Embryonic facial prominence (tissue), 1 donor: ENCODE measurements around the gene EGR4.

ENCODE experiments used
- DNase-seq: peaks from one replicate; pipeline ENCODE4 v3.0.0-alpha.2; 2016; ENCODE audit errors: extremely low spot score

Gene EGR4

DNA sequence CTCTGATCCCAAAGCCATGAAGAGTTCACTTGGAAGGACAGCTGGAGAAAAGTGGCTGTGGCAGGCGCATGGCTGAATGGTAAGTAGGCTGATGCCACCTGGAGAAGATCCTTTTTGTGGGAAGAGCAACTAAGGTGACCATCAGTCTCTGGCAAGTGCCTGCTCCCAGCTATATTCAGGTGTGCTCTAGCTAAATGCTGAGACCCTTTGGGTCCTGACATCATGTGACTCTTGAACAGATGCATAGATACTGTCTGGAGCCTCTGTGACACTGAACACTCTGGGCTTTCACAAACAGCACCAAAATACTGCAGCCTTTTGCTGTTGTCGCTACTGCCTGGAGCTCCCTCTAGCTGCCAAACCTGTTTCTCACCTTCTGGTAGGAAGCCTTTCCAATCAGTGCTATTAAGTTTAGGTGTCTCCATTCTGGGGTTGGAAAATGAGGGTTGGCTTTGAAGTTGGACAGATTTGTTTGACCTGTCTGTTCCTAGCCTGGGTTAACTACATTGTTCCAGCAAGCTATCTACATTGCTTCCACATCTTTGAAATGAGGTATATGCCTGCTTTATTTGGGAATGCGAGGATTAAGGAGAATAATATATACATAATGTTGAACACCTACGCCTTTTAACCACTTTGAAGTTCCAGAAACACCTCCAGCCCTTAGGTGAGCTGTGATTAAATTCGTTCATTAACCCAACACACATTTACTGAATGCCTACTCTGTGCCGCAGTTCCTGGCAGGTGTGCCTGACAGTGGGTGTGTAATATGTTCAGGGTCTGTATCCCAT is 3.1 kb downstream of the EGR4 start:
- DNase-seq, result no peak

DNA sequence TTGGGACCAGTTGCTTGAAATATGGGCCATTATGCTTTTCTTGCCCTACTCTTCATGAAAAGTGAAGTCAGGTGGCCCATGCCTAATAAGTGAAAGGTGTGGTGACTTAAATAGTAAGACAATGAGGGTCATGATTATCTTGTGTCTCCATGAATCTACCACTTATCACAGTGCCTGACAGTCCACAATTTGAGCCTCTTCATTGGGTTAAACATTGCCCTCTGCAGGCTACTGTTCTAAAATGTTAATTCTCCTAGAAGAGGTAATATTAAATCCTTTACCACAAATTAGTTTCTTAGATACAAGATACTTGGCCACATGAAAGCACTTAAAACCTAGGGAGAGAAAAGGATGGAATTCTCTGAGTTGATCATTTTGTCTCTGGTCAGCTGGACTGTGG is 4.0 kb downstream of the EGR4 start:
- DNase-seq, result no peak

DNA sequence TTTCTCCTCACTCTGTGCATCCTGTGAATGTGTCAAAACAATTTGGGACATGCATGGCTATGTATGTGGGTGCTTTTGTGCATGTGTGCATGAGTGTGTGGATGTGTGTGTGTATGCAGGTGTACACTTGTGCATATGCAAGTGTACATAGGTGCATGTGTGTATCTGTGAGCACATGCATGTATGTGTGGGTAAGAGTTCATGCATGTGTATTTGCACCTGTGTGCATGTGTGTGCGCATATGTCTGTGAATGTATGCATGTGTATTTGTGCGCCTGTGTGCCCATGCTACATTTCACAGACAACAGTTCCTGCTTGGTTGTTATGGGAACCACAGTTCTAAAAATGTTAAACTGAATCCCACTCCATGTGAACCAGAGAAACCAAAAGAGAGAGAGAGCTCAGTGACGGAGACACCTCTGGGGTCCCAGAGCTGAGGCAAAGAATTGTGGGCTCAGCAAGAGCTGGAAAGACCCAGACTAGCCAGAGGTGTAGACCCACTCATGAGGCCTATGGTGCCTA is 7.2 kb downstream of the EGR4 start:
- DNase-seq, result no peak

DNA sequence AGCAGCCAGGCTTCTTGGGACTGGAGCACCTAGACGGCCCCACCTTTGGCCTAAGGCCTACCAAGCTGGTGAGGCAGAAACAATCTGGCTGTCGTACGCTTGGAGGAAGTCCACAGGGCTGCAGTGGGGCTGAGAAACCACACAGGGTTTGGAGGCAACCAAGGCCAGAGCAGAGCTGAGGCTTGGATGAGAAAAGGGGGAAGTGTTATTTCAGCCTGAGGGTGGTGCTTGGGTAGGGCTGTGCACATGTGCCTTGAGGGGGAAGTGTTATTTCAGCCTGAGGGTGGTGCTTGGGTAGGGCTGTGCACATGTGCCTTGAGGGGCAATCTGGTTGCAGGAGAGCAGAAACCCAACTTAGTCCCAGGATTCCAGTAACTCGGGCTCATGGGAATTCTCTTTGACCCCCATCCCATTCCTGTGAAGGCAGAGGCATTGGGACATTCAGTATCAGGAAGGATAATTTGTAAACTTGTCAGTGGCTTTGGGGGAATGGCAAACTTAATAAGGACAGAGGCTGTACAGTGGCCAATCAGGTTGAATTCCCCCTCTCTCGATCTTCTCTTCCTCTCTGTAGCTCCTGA is 8.1 kb downstream of the EGR4 start:
- no peak for DNase-seq

DNA sequence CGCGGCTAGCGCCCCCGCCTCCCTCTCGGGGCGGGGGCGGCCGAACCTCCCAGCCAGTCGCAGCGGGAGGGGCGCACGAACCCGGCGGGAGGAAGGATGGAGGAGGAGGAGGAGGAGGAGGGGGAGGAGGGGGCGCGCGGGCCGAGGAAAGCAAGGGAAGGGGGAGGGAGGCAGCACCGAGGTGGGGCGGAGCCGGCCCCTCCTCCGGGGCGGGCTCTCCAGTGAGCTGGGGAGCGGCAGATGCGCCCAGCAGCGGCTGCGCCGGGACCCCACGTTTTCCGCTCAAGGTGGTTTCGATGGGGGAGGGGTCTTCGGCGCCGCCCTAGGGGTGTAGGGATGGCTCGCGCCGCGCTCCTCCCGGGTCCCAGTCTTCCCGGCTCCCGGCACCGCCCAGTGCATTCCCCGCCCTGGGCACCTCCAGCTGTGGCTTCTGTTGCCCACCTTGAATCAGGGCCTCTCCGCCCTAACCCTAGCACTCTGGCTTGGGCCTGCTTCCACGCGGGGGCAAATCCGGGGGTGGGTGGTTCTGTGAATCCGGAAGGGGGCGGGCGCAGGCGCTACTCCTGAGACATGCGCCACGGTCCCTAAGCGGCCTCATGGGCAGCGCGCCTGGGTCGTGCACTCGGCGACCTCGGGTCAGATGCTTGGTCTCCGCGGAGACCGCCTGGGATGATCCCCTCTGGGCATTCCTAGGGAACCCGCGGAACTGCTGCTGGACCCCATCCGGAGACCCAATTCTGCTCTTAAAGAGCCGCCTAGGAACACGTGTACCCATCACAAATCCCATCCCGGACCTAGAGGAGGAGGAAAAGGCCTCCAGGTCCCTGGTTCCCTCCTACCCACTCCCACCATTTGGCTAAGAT is 8.8 kb downstream of the EGR4 start, which contains the start of gene FBXO41:
Gene FBXO41 (minus strand): TSS at position 183 of the 863 bp plus-strand sequence. CDS start 14,848 bp downstream, outside the sequence.
- DNase-seq, result no peak

DNA sequence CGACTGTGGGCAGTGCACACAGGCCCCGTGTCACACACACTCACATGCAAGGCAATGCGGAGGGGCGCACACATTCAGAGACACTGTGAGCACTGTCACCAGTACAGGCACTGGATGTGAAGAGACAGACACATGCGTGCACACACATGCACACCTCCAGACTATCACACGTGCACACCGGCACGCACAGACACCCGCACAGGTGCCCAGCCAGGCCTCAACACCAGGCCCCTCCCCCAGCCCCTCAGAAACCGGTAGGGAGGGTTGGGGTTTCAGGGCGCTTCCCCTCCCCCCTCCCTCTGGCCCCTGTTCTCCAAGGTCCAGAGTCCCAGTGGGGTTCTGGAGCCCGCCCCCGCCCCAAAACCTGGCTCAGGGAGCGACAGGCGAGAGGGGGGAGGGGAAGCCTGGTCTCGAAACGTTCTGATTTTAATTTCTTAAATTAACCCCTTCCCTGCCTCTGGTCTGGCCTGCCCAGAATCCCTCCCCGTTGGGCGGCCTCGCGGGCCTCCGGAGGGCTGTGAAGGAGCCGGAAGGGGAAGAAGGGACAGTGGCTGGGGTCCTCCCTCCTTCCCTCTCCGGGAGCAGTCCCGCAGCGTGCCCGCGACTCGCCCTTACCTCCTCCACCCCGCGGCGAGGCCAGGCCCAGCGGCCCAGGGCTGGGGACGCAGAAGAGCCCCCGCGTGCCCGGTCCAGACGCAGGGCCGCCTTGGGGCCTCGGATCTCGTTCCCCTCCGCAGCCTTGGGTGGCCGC is 9.6 kb downstream of the EGR4 start:
- no peak for DNase-seq

DNA sequence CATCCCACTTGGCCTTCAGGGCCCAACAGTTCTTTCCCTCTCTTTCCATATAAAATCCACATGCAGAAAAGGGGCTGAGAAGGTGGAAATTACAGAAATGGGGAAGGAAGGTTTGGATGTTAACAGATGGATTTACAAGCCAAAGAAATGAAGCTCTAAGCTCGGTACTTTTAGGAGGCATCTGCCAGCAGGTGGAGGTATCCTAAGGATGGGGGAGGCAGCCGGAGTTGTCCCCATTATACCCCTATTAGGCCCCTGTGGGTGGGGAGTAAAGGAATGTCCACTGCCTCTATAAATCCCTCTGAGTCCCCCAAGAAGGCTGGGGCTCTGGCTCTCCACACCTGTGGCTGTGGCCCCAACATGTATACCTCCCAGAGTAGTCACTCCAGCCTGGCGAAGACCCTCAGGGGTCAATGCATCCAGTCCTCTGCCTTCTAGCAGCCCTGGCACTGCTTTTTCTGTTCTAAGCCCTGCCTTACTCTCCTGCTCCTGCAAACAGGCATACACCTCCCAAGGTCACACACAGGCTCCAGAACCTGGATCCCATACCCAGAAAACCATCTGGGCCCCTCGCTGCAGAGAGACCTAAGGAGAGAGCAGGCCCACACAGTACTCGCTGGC is 10.3 kb downstream of the EGR4 start:
- DNase-seq, result no peak

DNA sequence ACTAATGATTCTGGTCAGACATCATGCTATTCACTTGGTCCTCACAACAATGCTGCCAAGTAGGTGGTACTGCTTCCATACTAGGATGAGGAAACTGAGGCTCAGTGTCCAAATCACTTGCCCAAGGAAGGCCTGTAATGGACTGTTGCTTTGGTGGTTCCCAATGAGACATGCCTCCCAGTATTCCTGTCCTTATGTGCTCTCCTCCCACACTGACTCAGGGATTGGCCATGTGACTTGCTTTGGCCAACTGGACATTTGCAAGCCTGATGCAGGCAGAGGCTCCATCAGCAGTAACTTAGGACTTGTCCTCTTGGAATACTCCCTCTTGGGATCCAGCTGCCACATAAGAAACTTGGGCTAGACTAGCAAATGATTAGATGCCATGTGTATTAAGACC is 12.1 kb downstream of the EGR4 start:
- DNase-seq, result no peak

DNA sequence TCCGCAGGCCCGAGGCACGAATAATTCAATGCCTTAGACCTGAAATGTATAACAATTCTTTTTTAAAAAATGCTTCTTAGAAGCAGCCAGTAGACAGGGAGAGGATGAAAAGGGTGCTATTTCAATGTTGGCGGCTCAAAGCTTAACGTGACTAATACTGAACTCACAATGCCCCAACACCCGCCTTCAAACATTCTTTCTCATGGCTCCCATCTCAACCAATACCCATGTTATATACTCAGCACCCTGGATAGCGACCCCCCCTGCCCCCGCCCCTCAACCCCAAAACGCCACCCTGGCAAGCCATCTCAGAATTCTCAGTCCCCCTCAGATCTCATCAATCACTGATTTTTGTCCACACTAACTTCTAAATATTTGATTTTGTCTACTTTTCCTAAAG is 13.5 kb downstream of the EGR4 start:
- no peak for DNase-seq

DNA sequence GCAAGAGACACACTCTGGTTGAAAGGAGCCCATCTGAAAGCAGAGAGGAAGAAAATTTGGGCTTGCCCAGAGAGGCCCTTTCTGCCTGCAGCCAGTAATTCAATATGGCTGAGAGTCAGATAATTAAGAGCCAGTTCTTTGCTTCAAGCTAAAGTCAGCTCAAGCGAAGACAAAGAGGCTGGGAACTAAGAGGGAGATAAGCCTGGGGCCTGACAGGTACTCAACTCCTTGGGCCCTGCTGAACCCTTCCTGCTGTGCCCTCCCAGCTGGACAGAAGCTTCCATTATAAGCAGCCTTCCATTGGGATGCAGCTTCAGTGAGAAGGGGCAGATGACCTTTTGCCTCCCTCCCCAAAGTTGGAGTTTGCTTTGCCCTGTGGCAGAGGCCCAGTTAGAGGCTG is 21.1 kb downstream of the EGR4 start:
- no peak for DNase-seq

DNA sequence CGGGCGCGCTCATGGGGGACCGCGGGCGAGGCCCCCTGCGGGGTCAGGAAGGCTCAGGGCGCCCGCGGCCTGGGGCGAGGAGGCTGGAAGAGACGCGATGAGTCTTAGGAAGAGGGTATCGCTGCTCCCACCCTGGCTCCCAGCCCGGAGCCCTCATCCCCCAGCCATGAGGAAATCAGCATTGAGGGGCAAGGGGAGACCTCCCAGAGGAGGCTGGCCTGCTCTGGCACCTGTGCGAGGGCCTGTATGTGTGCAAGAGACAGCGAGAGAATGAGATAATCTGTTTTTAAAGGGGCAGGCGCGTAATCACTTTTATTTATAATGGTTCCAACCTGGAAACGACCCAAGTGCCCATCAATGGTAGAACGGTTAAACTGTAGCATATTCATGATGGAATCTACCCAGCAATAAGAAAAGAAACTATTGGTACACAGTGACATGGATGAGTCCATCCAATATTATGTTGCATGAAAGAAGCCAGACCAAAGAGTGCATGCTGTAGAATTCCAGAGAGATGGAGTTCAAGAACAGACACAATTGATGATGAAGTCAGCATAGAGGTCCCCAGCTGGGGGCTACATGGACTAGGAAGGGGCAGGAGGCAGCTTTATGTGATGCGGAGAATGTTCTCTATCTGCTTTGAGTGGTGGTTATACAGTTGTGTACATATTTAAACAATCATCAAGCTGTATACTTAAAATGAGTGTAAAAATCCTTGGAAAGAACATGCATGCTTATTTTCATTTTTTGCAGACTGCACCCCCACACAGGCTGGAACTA is 23.5 kb downstream of the EGR4 start:
- no peak for DNase-seq

DNA sequence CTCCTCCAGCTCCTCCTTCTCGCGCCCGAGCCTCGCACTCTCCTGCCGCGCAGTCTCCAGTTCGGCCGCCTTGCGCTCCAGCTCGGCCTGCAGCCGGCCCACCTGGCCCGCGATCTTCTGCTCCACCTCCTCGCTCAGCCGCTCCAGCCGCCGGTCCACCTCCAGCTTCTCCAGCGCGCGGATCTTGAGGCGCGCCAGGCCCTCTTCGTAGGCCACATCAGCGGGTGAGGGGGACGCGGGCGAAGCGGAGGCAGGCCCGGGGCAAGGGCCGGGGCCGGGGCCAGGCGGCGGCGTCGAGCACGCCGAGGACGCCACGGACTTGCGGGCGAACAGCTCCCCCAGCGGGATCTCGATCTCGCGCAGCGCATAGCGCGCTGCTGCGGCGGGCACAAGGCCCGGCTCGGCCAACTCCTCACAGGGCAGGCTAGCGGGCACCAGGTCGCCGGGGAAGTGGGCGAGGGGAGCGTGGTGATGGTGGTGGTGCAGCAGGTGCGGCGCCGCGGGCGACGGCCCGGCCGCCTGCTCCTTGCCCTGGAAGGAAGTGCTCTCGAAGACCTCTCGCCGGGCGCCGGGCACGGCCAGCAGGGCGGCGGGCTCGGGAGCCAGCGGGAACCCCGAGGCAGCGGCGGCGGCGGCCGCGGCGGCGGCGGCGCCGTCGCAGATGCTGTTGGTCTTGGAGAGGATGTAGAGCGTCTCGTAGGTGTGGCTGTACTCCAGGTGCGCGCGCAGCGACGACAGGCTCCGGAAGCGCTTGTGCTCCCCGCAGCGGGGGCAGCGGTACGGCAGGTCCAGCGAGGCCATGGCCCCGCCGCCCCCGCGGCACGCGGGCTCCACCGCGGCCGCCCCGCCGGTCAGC is 24.3 kb downstream of the EGR4 start:
- DNase-seq, result no peak

DNA sequence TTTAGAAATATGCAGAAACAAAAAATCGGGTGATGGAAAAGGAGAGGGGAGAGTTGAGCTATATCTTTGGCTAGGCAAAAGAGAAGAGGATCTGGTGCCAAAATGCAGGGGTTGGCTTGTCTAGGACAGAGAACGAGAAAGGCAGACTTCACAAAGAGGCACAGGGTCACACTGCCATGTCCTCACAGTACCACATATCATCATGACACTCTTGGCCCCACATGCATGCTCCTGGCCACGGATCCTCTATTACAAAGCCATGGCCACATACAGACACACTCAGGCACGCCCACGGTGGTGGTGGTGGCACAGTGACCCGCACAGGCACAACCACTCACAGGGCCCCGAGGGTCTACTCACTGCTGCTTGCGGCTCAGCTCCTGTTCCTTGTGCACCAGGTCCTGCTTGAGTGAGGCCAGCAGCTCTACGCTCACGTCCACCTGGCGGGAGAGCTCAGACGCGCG is 24.9 kb downstream of the EGR4 start:
- DNase-seq, result no peak

DNA sequence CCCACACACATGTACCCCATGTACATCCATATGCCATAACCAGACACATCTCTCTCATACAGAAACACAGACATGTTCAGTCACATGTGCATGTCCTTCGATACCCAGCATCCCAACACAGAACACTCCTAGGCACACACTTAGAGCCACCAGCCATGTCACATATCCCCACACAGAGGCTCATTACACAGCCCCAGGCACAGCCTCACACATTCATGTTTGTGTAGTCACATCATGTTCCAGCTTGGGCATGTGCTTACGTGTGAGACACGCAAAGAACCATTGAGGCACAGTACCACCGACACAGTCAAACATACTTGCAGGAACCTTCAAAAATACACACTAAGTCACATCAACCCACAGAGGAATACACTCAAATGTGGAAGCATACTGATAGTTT is 26.3 kb downstream of the EGR4 start:
- DNase-seq, result no peak

DNA sequence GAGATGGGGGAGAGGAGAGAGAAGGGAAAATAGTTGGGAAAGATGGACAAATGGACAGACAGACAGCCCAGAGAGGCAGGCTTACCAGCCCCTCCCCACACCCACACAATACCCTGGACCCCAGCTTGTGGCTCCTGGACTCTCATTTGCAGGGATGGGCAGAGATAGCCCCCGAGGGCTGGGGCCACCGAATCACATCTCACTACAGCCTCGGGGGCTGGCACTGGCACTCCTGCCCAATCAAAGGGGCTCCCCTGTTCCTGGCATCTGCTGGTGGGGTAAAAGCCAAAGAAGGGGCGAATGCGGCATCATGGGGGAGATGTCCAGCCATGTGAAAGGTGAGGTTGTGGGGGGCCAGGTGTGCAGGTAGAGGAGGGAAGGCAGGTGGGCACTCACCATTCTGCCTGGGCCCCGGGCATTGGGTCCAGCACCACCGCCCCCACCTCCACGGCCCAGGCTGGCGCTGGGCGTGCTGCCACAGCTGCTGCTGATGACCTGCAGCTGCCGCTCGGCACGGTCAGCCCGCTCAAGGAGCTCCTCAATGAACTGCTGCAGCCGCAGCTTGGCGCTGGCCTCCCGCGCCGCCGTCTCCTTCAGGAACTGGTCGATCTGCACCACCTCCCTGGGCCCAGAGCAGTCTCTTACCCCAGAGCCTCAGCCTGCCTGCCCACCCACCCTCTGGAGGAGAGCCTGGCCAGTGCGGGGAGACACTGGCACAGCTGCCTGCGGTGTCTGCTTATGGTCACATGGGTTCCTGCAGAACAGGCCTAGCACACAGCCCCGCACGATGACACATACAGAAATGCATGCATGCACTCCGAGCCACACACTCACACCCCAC is 27.1 kb downstream of the EGR4 start:
- no peak for DNase-seq

DNA sequence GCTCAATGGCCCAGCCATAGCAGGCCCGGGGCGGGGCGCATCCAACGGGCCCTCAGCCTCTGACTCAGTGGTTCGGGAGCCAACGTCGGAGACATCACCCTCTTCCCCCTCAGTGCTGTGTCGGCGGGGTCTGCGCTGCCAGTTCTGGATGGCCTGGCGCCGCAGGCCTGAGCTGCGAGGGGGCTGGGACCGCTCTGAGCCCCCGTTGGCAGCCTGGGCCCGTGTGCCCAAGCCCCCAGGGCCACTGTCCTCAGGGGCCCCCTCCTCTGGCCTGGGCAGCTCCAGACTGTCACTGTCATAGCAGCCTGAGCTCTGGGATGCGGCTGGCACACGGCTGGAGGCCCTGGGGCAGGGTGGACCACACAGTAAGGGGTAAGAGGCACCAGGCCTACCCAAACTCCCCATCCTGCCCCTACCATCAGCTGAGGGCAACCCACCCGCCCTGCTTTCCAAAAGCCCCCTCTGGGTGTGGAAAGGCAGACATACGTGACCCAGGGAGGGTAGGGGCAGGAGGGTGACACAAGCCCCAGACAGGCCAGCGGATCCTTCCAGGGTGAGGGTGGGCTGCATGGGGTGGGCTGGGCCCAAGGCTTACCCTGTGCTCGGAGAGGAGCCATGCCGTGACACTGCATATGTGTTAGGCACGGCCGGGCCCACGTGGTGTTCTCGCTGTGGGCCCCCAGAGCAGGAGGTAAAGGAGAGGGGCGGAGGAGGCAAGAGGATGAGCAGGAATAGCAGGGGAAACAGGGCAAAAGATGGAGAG is 27.9 kb downstream of the EGR4 start:
- no peak for DNase-seq

DNA sequence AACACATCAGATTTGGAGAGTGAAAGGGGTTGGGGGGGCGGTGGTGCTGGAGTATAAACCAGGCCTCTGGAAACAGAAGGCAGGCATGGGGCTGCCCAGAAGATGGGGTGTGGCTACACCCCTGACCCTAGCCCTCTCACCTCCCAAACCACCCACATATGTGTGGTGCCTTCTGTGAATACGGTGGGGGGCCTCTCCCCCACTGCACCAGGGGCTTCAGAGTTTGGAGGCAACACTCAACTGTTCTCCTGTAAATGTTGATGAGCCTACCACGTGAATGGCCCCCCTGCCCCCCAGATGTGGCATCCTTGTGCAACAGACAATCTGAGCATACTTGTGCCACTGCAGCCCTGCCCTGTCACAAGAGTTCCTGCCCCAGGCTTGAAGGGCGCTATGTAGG is 28.6 kb downstream of the EGR4 start:
- DNase-seq, result no peak

DNA sequence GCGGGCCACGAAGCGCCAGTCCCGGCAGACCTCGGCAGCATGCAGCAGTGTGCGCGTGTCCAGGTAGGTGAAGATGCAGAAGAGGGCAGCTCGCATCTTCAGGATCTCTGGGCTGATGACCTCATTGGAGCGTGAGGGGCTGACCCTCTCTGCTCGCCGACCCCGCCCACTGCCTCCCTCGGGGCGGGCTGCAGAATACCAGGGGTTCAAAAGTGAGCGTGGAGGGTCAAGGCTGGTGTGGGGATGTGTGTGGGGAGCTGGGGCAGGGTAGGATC is 29.1 kb downstream of the EGR4 start:
- DNase-seq, result no peak
